T-helper 1 cell treated with Interleukin-12 subunit alpha and Interleukin-12 subunit beta and Interleukin-4 antibody, amounts not matched to agents 30 μg/mL and 1 μg/mL, for 36 hours (primary cell): Measurements from ENCODE around the gene RLN2.
"Not testable (repeated sequence)": the region's sequence is repeated elsewhere in the genome, so short reads cannot be mapped to it uniquely, and the experiment has no call there.

Source experiments
- H3K27ac Mint-ChIP-seq: one replicate; pipeline ENCODE4 v1.8.0; 2021; ENCODE audit warnings: mild to moderate bottlenecking, mixed read lengths
- H3K27me3 Mint-ChIP-seq: one replicate; pipeline ENCODE4 v1.8.0; 2021; ENCODE audit warnings: low read depth, mixed read lengths
- H3K36me3 Mint-ChIP-seq: one replicate; pipeline ENCODE4 v1.8.0; 2021; ENCODE audit warnings: low read depth, mixed read lengths
- H3K4me1 Mint-ChIP-seq: one replicate; pipeline ENCODE4 v1.8.0; 2021; ENCODE audit warnings: low read depth, mixed read lengths
- H3K4me3 Mint-ChIP-seq: one replicate; pipeline ENCODE4 v1.8.0; 2021; ENCODE audit warnings: mild to moderate bottlenecking, moderate library complexity, mixed read lengths
- H3K9me3 Mint-ChIP-seq: one replicate; pipeline ENCODE4 v1.8.0; 2021; ENCODE audit warnings: mixed read lengths

The RLN2 gene

GRCh38 chr9:5303840-5304795, at the start of gene RLN2:
TSS of gene RLN2 (minus strand) at chr9:5304716. CDS start at chr9:5304580, 136 bp downstream.
- H3K27ac Mint-ChIP-seq = peak within 1 kb of the TSS; percentile 69
- H3K9me3 Mint-ChIP-seq, H3K27me3 Mint-ChIP-seq, H3K36me3 Mint-ChIP-seq: not testable (repeated sequence)
- H3K4me1 Mint-ChIP-seq = peaks cover 18% of the 10 kb centered on the region
- peak within 1 kb of the TSS; percentile 76 for H3K4me3 Mint-ChIP-seq

GRCh38 chr9:5354184-5354583, 49.7 kb upstream of the RLN2 start:
- H3K36me3 Mint-ChIP-seq = peaks cover 33% of the 10 kb centered on the region
- no peak overlapping the region for H3K27ac Mint-ChIP-seq
- no peak overlapping the region for H3K4me3 Mint-ChIP-seq
- H3K4me1 Mint-ChIP-seq = peaks cover 25% of the 10 kb centered on the region
- H3K9me3 Mint-ChIP-seq = peaks cover 16% of the 10 kb centered on the region
- no peaks in the 10 kb centered on the region for H3K27me3 Mint-ChIP-seq

- H3K27me3 Mint-ChIP-seq = no peaks in the 10 kb centered on the region
- peaks cover 32% of the 10 kb centered on the region for H3K36me3 Mint-ChIP-seq
- H3K4me3 Mint-ChIP-seq = peak overlapping the region; percentile 22
- peaks cover 25% of the 10 kb centered on the region for H3K4me1 Mint-ChIP-seq
- peak overlapping the region; percentile 43 for H3K27ac Mint-ChIP-seq
- H3K9me3 Mint-ChIP-seq = peaks cover 24% of the 10 kb centered on the region
Measured at GRCh38 chr9:5352637-5353248, 48.2 kb upstream of the RLN2 start.

GRCh38 chr9:5338992-5339981, 34.8 kb upstream of the RLN2 start, which contains the start of gene RLN1:
TSS of gene RLN1 (minus strand) at chr9:5339876. CDS start at chr9:5339746, 130 bp downstream.
- Mint-ChIP-seq H3K4me1 (peaks cover 22% of the 10 kb centered on the region), H3K27ac (peak within 1 kb of the TSS; percentile 8), H3K4me3 (peak within 1 kb of the TSS; percentile 66)
- H3K36me3 Mint-ChIP-seq, H3K27me3 Mint-ChIP-seq, H3K9me3 Mint-ChIP-seq: not testable (repeated sequence)

GRCh38 chr9:5336688-5337087, 32.2 kb upstream of the RLN2 start:
- Mint-ChIP-seq H3K4me1 (peaks cover 22% of the 10 kb centered on the region), H3K4me3 (peak overlapping the region; percentile 48), H3K9me3 (no peaks in the 10 kb centered on the region), H3K36me3 (peaks cover 15% of the 10 kb centered on the region), H3K27ac (peak overlapping the region; percentile 59), H3K27me3 (no peaks in the 10 kb centered on the region)

GRCh38 chr9:5331276-5331675, 26.8 kb upstream of the RLN2 start:
- H3K9me3 Mint-ChIP-seq, H3K4me3 Mint-ChIP-seq, H3K27me3 Mint-ChIP-seq, H3K4me1 Mint-ChIP-seq, H3K27ac Mint-ChIP-seq: not testable (repeated sequence)
- H3K36me3 Mint-ChIP-seq = peaks cover 36% of the 10 kb centered on the region

GRCh38 chr9:5326893-5327548, 22.5 kb upstream of the RLN2 start:
- H3K9me3 Mint-ChIP-seq = peaks cover 3% of the 10 kb centered on the region
- peaks cover 22% of the 10 kb centered on the region for H3K36me3 Mint-ChIP-seq
- H3K27ac Mint-ChIP-seq = no peak overlapping the region
- no peaks in the 10 kb centered on the region for H3K27me3 Mint-ChIP-seq
- peaks cover 5% of the 10 kb centered on the region for H3K4me1 Mint-ChIP-seq
- no peak overlapping the region for H3K4me3 Mint-ChIP-seq

GRCh38 chr9:5326187-5326586, 21.7 kb upstream of the RLN2 start:
- Mint-ChIP-seq H3K4me3 (no peak overlapping the region), H3K27ac (no peak overlapping the region), H3K27me3 (no peaks in the 10 kb centered on the region), H3K4me1 (peaks cover 7% of the 10 kb centered on the region), H3K9me3 (peaks cover 3% of the 10 kb centered on the region), H3K36me3 (peaks cover 21% of the 10 kb centered on the region)

- not testable (repeated sequence) for H3K9me3 Mint-ChIP-seq, H3K27me3 Mint-ChIP-seq, H3K4me3 Mint-ChIP-seq, H3K27ac Mint-ChIP-seq, H3K4me1 Mint-ChIP-seq, H3K36me3 Mint-ChIP-seq
Measured at GRCh38 chr9:5321601-5322000, 17.1 kb upstream of the RLN2 start.

- Mint-ChIP-seq H3K27ac (no peak overlapping the region), H3K36me3 (peaks cover 10% of the 10 kb centered on the region), H3K4me3 (no peak overlapping the region), H3K27me3 (no peaks in the 10 kb centered on the region), H3K9me3 (peaks cover 10% of the 10 kb centered on the region), H3K4me1 (peaks cover 4% of the 10 kb centered on the region)
Measured at GRCh38 chr9:5321058-5321457, 16.5 kb upstream of the RLN2 start.

GRCh38 chr9:5316406-5316805, 11.9 kb upstream of the RLN2 start:
- H3K9me3 Mint-ChIP-seq = peaks cover 24% of the 10 kb centered on the region
- not testable (repeated sequence) for H3K27me3 Mint-ChIP-seq, H3K4me3 Mint-ChIP-seq, H3K4me1 Mint-ChIP-seq, H3K27ac Mint-ChIP-seq
- peaks cover 23% of the 10 kb centered on the region for H3K36me3 Mint-ChIP-seq

- no peak overlapping the region for H3K27ac Mint-ChIP-seq
Measured at GRCh38 chr9:5315187-5315923, 10.8 kb upstream of the RLN2 start.

GRCh38 chr9:5310851-5311250, 6.3 kb upstream of the RLN2 start:
- Mint-ChIP-seq H3K9me3 (peaks cover 12% of the 10 kb centered on the region), H3K36me3 (peaks cover 16% of the 10 kb centered on the region), H3K4me3 (no peak overlapping the region), H3K27me3 (peaks cover 4% of the 10 kb centered on the region), H3K4me1 (peaks cover 2% of the 10 kb centered on the region), H3K27ac (no peak overlapping the region)

More at GRCh38 chr9:5315187-5315923, 10.8 kb upstream of the RLN2 start:
- peaks cover 27% of the 10 kb centered on the region for H3K36me3 Mint-ChIP-seq
- peaks cover 24% of the 10 kb centered on the region for H3K9me3 Mint-ChIP-seq
- H3K4me3 Mint-ChIP-seq = no peak overlapping the region
- no peaks in the 10 kb centered on the region for H3K4me1 Mint-ChIP-seq
- peaks cover 2% of the 10 kb centered on the region for H3K27me3 Mint-ChIP-seq
